Cardiac muscle cell (in vitro differentiated cells and primary cell): ENCODE measurements around the gene GTSE1. TPM values are rescaled to one million over a fixed set of nuclear protein-coding genes. Genes with fewer than 3 reads are reported as not detected.

Experiments
- DNase-seq, 2 donors: peaks; one replicate each; pipeline versions ENCODE4 v3.0.0 to v3.0.0-alpha.2; 2010 to 2017; ENCODE audit warnings: low read depth in 1 of 2, low spot score in 1 of 2
- H3K27ac ChIP-seq: fragments of 200-600 bp; sonication (generic); 2 replicates; pipeline ENCODE4 v1.5.1; 2016
- H3K27me3 ChIP-seq: fragments of 200-600 bp; sonication (generic); 2 replicates; pipeline ENCODE4 v1.6.0; 2016; ENCODE audit warnings: control low read depth
- H3K36me3 ChIP-seq: fragments of 200-600 bp; sonication (generic); 2 replicates; pipeline ENCODE4 v1.5.1; 2016; ENCODE audit warnings: control low read depth
- H3K4me1 ChIP-seq: fragments of 200-600 bp; sonication (generic); 2 replicates; pipeline ENCODE4 v1.8.1; 2017; ENCODE audit warnings: low read depth, mild to moderate bottlenecking, mixed run types
- H3K4me3 ChIP-seq: fragments of 200-600 bp; sonication (generic); 2 replicates; pipeline ENCODE4 v1.5.1; 2016; ENCODE audit warnings: mild to moderate bottlenecking
- H3K9me3 ChIP-seq: fragments of 200-600 bp; sonication (generic); 2 replicates; pipeline ENCODE4 v1.5.1; 2017; ENCODE audit warnings: low read depth, mild to moderate bottlenecking, control low read depth
- polyA plus RNA-seq: library from polyadenylated mRNA; unstranded; fragments of >200 nt; fragmentation: Nextera tagmentation; extraction: Ambion mirVana; gene quantifications from 2 replicates; pipeline ENCODE4 v1.2.1, GENCODE V29; 2016
- total RNA-seq: library from RNA; depleted of rRNA; stranded (reverse); fragments of >200 nt; gene quantifications from 2 replicates; pipeline ENCODE4 v1.2.3, GENCODE V29; 2016
- TF ChIP-seq, protein P1 (sequence below): IDR thresholded peaks from 2 replicates; pipeline ENCODE4 v1.5.1; 2012; ENCODE audit warnings: low read depth, mild to moderate bottlenecking, low read length

The GTSE1 gene, protein sequence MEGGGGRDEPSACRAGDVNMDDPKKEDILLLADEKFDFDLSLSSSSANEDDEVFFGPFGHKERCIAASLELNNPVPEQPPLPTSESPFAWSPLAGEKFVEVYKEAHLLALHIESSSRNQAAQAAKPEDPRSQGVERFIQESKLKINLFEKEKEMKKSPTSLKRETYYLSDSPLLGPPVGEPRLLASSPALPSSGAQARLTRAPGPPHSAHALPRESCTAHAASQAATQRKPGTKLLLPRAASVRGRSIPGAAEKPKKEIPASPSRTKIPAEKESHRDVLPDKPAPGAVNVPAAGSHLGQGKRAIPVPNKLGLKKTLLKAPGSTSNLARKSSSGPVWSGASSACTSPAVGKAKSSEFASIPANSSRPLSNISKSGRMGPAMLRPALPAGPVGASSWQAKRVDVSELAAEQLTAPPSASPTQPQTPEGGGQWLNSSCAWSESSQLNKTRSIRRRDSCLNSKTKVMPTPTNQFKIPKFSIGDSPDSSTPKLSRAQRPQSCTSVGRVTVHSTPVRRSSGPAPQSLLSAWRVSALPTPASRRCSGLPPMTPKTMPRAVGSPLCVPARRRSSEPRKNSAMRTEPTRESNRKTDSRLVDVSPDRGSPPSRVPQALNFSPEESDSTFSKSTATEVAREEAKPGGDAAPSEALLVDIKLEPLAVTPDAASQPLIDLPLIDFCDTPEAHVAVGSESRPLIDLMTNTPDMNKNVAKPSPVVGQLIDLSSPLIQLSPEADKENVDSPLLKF
- total RNA-seq (4.4 and 28.7 TPM in 2 replicates), polyA plus RNA-seq (5.4 and 32.6 TPM in 2 replicates)

DNA sequence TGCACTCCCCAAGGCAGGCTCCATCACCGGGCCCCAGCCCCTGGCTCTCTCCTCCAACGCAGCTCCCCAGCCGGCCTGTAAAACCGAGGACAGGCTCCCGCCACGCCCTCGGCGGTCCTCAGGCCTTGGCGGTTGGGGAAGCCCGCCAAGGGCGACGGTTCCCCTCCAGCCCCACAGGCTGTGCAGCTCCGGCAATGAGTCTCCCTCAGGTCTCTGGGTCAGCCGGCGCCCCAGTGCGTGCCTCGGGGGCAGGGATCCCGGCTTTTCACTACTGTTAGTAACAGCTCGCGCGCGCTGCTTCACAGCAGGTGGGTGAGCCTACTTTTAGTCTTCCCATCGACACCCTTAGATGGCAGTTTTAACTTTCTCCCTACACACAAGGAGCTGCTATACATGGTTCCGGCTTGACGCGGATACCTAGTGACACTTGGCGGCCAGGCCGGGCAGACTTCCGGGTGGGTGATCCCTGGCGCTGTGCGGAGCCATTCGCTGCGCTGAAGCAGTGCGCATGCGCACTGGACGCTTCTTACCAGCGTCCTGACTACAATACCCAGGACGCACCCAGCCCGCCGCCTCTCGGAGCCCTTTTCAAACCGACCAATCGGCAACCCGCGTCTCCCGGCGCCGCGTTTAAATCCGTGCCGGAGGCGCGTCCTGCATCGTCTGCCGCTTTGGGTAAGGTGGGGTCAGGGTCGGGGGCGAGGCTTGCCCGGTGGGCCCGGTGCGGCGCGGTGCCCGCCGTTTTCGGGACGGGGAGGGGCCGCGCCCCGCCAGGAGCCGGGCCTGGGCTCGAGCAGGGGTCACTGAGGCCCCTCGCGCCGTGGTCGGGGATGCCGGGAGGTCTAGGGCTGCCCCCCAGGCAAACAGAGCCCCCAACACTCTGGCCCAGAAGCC is at the start of gene GTSE1:
Gene GTSE1, plus strand, starts transcription at position 614 of the 894 bp plus-strand sequence. CDS start 531 bp downstream, outside the sequence.
- Histone ChIP-seq H3K4me1 (peaks cover 6% of the 10 kb centered on the region), H3K27ac (peak within 1 kb of the TSS; percentile 69), H3K4me3 (peak within 1 kb of the TSS; percentile 68), H3K27me3 (no peaks in the 10 kb centered on the region), H3K36me3 (peaks cover 6% of the 10 kb centered on the region), H3K9me3 (no peaks in the 10 kb centered on the region)
- DNase-seq: peak; percentile 98 to 99
- TF ChIP-seq, protein P1, sequence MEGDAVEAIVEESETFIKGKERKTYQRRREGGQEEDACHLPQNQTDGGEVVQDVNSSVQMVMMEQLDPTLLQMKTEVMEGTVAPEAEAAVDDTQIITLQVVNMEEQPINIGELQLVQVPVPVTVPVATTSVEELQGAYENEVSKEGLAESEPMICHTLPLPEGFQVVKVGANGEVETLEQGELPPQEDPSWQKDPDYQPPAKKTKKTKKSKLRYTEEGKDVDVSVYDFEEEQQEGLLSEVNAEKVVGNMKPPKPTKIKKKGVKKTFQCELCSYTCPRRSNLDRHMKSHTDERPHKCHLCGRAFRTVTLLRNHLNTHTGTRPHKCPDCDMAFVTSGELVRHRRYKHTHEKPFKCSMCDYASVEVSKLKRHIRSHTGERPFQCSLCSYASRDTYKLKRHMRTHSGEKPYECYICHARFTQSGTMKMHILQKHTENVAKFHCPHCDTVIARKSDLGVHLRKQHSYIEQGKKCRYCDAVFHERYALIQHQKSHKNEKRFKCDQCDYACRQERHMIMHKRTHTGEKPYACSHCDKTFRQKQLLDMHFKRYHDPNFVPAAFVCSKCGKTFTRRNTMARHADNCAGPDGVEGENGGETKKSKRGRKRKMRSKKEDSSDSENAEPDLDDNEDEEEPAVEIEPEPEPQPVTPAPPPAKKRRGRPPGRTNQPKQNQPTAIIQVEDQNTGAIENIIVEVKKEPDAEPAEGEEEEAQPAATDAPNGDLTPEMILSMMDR: peak; percentile 8

GRCh38 chr22:46247443-46247975 is 49.2 kb upstream of the GTSE1 start:
- TF ChIP-seq, protein P1: no peak
- Histone ChIP-seq H3K4me1 (peaks cover 14% of the 10 kb centered on the region), H3K27me3 (no peaks in the 10 kb centered on the region), H3K9me3 (no peaks in the 10 kb centered on the region), H3K4me3 (no peak overlapping the region), H3K27ac (no peak overlapping the region), H3K36me3 (no peaks in the 10 kb centered on the region)
- peak in 1 of 2 donors; percentile 31 for DNase-seq

DNA sequence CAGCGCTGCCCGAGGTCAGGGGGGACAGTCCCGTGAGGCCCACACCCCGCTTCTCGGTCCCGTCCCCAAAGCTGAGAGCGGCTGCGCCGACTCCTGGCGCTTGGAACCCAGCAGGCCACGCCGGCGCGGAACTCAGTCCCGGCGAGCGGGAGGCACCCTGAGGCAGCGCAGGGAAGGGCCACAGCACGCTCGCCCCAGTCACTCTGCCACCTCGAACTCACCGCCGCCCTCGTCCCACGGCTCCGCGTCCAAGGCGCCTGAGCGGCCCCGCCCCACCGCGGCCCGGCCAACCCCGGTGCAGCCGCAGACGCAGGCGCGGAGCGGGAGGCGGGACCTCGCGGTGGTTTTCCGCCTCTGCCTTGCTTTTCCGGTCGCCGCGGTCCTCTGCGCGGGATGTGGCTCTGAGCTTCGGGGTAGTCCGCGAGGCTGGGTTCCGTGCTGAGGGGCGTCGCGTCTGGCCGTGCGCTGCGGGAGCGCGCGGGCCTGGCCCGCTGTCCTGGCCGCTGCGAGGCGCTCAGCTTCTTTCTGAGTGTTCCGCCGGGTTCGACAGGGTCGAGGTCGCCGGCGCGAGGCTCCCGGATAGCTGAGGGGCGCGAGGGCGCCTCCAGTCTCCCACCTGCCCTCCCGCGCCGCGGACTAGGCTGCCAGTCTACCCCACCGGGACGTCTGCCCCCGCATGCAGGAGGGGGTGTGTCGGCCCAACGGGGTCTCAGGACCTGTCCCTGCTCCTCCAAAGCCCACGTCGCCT is 46.5 kb upstream of the GTSE1 start, which contains the start of gene CDPF1:
Gene CDPF1, minus strand, starts transcription at position 259 of the 748 bp plus-strand sequence. CDS start 2,009 bp downstream, outside the sequence.
- H3K27ac ChIP-seq: peak within 1 kb of the TSS; percentile 36
- peaks cover 14% of the 10 kb centered on the region for H3K4me1 ChIP-seq
- TF ChIP-seq, protein P1: no peak
- H3K4me3 ChIP-seq: peak within 1 kb of the TSS; percentile 45
- no peaks in the 10 kb centered on the region for H3K9me3 ChIP-seq
- no peaks in the 10 kb centered on the region for H3K36me3 ChIP-seq
- no peaks in the 10 kb centered on the region for H3K27me3 ChIP-seq
- peak; percentile 87 to 91 for DNase-seq

DNA sequence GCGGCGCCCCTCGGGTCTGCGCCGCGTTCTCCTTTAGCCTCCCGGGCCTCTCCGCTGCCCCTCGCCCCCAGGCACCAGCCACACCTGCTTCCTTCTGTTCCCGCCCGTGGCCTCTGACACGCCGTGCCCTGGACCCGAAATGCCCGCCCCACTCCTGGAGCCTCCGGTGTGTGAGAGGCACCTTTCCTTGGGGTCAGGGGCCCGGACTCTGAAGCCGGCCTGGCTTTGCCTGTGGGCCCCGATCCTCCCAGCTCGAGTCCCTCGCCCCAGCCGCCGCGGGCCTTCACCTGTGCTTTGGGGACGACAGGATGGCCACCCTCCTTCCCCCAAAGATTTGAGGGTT is 45.9 kb upstream of the GTSE1 start:
- no peaks in the 10 kb centered on the region for H3K9me3 ChIP-seq
- TF ChIP-seq, protein P1: no peak
- H3K27me3 ChIP-seq: no peaks in the 10 kb centered on the region
- H3K36me3 ChIP-seq: no peaks in the 10 kb centered on the region
- H3K4me1 ChIP-seq: peaks cover 14% of the 10 kb centered on the region
- H3K4me3 ChIP-seq: peak overlapping the region; percentile 45
- H3K27ac ChIP-seq: no peak overlapping the region
- DNase-seq: no peak
